HepG2 (cell line): ENCODE results near the gene PCP4.

ENCODE experiments used
- ESRRA ChIP-seq: sonication (generic); formaldehyde crosslinking; IDR thresholded peaks from 2 replicates; pipeline ENCODE4 v1.5.1; 2020; ENCODE audit warnings: mild to moderate bottlenecking, low read depth, missing genetic modification reagents
- PHB2 ChIP-seq: fragments of 450-650 bp; IDR thresholded peaks from 2 replicates; pipeline ENCODE4 v1.6.1; 2018; ENCODE audit not compliant: partially characterized antibody

- TF ChIP-seq ESRRA (CRISPR knock-in tag) (no peak), PHB2 (no peak)
Observed at GRCh38 chr21:39873687-39874086, 6.4 kb downstream of the PCP4 start.
